CD14-positive monocyte (primary cell): ENCODE measurements around the gene RAP2A. TPM values are rescaled to one million over a fixed set of nuclear protein-coding genes. Genes with fewer than 3 reads are reported as not detected.

Source experiments
- DNase-seq, 3 donors: peaks; one replicate each; pipeline ENCODE4 v3.0.0-alpha.2; 2011 to 2022
- H2AFZ ChIP-seq: 2 replicates; pipeline ENCODE4 v1.6.0; 2012; ENCODE audit warnings: mild to moderate bottlenecking, low read depth, low read length, inconsistent platforms; ENCODE audit not compliant: insufficient read depth, poor library complexity, severe bottlenecking
- H3K27ac ChIP-seq, 2 donors: 1 replicate in 1 of 2; 2 replicates in 1 of 2; pipeline ENCODE4 v1.5.1; 2012 to 2013; ENCODE audit warnings: low read length in 2 of 2, control low read depth in 1 of 2, inconsistent platforms in 1 of 2, low read depth in 1 of 2, mild to moderate bottlenecking in 1 of 2
- H3K27me3 ChIP-seq, 2 donors: one replicate each; pipeline versions ENCODE4 v1.6.0 to v1.6.1; 2011 to 2013; ENCODE audit warnings: low read length in 2 of 2; ENCODE audit not compliant: control insufficient read depth in 2 of 2, insufficient read depth in 2 of 2
- H3K36me3 ChIP-seq, 2 donors: replicated peaks in 1 of 2; 1 replicate in 1 of 2; 2 replicates in 1 of 2; pipeline versions ENCODE4 v1.5.1 to v1.6.1; 2012 to 2013; ENCODE audit warnings: low read length in 2 of 2, control low read depth in 1 of 2, inconsistent platforms in 1 of 2, mild to moderate bottlenecking in 1 of 2; ENCODE audit not compliant: insufficient read depth in 2 of 2, control insufficient read depth in 1 of 2
- H3K4me1 ChIP-seq, 2 donors: 1 replicate in 1 of 2; 2 replicates in 1 of 2; pipeline versions ENCODE4 v1.5.1 to v1.6.1; 2012 to 2013; ENCODE audit warnings: low read length in 2 of 2, control low read depth in 1 of 2, inconsistent platforms in 1 of 2, mild to moderate bottlenecking in 1 of 2, moderate library complexity in 1 of 2; ENCODE audit not compliant: insufficient read depth in 2 of 2, control insufficient read depth in 1 of 2
- H3K4me2 ChIP-seq: replicated peaks from 2 replicates; pipeline ENCODE3; 2012; ENCODE audit warnings: low read length, moderate library complexity, mild to moderate bottlenecking; ENCODE audit not compliant: poor library complexity, severe bottlenecking; ENCODE audit errors: extremely low read depth
- H3K4me3 ChIP-seq, 3 experiments: fragments of 200-600 bp in 1 of 3; sonication (generic) in 1 of 3; replicated peaks in 1 of 3; 1 replicate in 2 of 3; 2 replicates in 1 of 3; pipeline ENCODE4 v1.5.1; 2011 to 2013; ENCODE audit warnings: low read length in 3 of 3, mild to moderate bottlenecking in 3 of 3, control low read depth in 2 of 3, low read depth in 2 of 3, inconsistent platforms in 1 of 3, moderate library complexity in 1 of 3
- H3K79me2 ChIP-seq: 2 replicates; pipeline ENCODE4 v1.6.0; 2012; ENCODE audit warnings: mild to moderate bottlenecking, control low read depth, inconsistent platforms, low read length, moderate library complexity; ENCODE audit not compliant: insufficient read depth
- H3K9ac ChIP-seq: 2 replicates; pipeline ENCODE4 v1.6.0; 2017; ENCODE audit warnings: low read length, mild to moderate bottlenecking; ENCODE audit not compliant: insufficient read depth, poor library complexity, severe bottlenecking
- H3K9me3 ChIP-seq, 2 donors: replicated peaks in 1 of 2; 1 replicate in 1 of 2; 2 replicates in 1 of 2; pipeline versions ENCODE4 v1.5.1 to v1.6.1; 2012 to 2013; ENCODE audit warnings: low read length in 2 of 2, control low read depth in 1 of 2; ENCODE audit not compliant: control insufficient read depth in 1 of 2, insufficient read depth in 1 of 2
- H4K20me1 ChIP-seq: 2 replicates; pipeline ENCODE4 v1.6.0; 2012; ENCODE audit warnings: mild to moderate bottlenecking, low read length, control low read depth, moderate library complexity; ENCODE audit not compliant: insufficient read depth
- H3K27ac Mint-ChIP-seq, 7 donors: one replicate each; pipeline ENCODE4 v1.8.0; 2020; ENCODE audit warnings: mild to moderate bottlenecking in 7 of 7, mixed read lengths in 7 of 7, moderate library complexity in 6 of 7, inconsistent platforms in 2 of 7
- H3K27me3 Mint-ChIP-seq, 3 donors: one replicate each; pipeline ENCODE4 v1.8.0; 2021 to 2022; ENCODE audit warnings: low read depth in 3 of 3, mild to moderate bottlenecking in 3 of 3, mixed read lengths in 3 of 3, moderate library complexity in 3 of 3, inconsistent platforms in 1 of 3
- H3K36me3 Mint-ChIP-seq, 2 donors: one replicate each; pipeline ENCODE4 v1.8.0; 2020; ENCODE audit warnings: mixed read lengths in 2 of 2, inconsistent platforms in 1 of 2, mild to moderate bottlenecking in 1 of 2
- H3K4me1 Mint-ChIP-seq: one replicate; pipeline ENCODE4 v1.8.0; 2020; ENCODE audit warnings: mild to moderate bottlenecking, mixed read lengths
- H3K4me3 Mint-ChIP-seq, 2 donors: one replicate each; pipeline ENCODE4 v1.8.0; 2020; ENCODE audit warnings: mild to moderate bottlenecking in 2 of 2, mixed read lengths in 2 of 2, moderate library complexity in 1 of 2
- H3K9me3 Mint-ChIP-seq, 7 donors: one replicate each; pipeline ENCODE4 v1.8.0; 2020 to 2022; ENCODE audit warnings: mixed read lengths in 7 of 7, mild to moderate bottlenecking in 6 of 7, moderate library complexity in 6 of 7, inconsistent platforms in 2 of 7
- WGBS: methylation state at CpG from one replicate; pipeline ENCODE4 v1.1.5; 2013; ENCODE audit warnings: missing lambda C conversion rate; ENCODE audit not compliant: insufficient coverage; 5-methylcytosine and 5-hydroxymethylcytosine counted together
- intact Hi-C, 2 donors: fragments of 100-400 bp; cut with micrococcal nuclease; formaldehyde crosslinking; loops; one replicate each; pipeline versions ENCODE4 v1.15.0 to v1.15.1; 2023
- polyA plus RNA-seq, 3 donors: library from polyadenylated mRNA; depleted of rRNA in 1 of 3; unstranded in 2 of 3; stranded (reverse) in 1 of 3; fragments of 300-500 nt in 2 of 3; fragments of >200 nt in 1 of 3; fragmentation: Illumina TruSeq in 2 of 3; gene quantifications; 1 replicate in 2 of 3; 2 replicates in 1 of 3; pipeline ENCODE4 v1.2.3, GENCODE V29; 2012 to 2021
- TF ChIP-seq, protein P1 (sequence below): fragments of 200-600 bp; IDR thresholded peaks from one replicate; pipeline ENCODE4 v1.8.0; 2022; ENCODE audit warnings: antibody characterized with exemption, mild to moderate bottlenecking

Gene RAP2A
- polyA plus RNA-seq, 3 donors: 2.3 to 5.3 (median 4.5) TPM

DNA sequence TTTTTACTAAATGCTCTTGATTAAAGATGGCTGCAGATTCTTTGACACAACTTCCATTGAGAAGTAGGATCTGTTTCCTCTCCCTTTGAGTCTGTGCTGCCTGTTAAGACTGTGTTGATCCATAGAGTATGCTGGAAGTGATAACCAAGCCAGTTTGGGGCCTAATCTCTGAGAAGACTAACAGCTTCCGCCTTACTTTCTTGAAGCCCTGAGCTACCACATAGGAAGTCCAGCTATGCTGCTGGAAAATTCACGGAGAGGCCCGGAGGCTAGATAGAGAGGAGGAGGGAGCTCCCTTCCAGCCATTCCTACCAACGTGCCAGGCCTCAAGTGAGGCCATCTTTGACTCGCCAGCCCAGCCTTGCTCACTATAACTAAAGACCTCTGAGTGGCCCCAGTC, 12.5 kb downstream of the RAP2A start:
- H3K4me1 Mint-ChIP-seq: peaks cover 1% of the 10 kb centered on the region
- TF ChIP-seq, protein P1, sequence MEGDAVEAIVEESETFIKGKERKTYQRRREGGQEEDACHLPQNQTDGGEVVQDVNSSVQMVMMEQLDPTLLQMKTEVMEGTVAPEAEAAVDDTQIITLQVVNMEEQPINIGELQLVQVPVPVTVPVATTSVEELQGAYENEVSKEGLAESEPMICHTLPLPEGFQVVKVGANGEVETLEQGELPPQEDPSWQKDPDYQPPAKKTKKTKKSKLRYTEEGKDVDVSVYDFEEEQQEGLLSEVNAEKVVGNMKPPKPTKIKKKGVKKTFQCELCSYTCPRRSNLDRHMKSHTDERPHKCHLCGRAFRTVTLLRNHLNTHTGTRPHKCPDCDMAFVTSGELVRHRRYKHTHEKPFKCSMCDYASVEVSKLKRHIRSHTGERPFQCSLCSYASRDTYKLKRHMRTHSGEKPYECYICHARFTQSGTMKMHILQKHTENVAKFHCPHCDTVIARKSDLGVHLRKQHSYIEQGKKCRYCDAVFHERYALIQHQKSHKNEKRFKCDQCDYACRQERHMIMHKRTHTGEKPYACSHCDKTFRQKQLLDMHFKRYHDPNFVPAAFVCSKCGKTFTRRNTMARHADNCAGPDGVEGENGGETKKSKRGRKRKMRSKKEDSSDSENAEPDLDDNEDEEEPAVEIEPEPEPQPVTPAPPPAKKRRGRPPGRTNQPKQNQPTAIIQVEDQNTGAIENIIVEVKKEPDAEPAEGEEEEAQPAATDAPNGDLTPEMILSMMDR: no peak
- Histone ChIP-seq H3K4me2 (no peak overlapping the region), H3K79me2 (no peaks in the 10 kb centered on the region), H3K36me3 (peaks cover 4 to 9% of the 10 kb centered on the region in 2 donors), H3K4me1 (no peaks in the 10 kb centered on the region), H3K9ac (no peak overlapping the region), H3K4me3 (no peak overlapping the region), H2AFZ (no peak overlapping the region), H3K9me3 (no peaks in the 10 kb centered on the region), H3K27ac (no peak overlapping the region), H4K20me1 (peaks cover 9% of the 10 kb centered on the region), H3K27me3 (no peaks in the 10 kb centered on the region)
- intact Hi-C loops: no loop called here
- H3K27me3 Mint-ChIP-seq: peaks cover 0 to 2% (median 0%) of the 10 kb centered on the region in 3 donors
- H3K9me3 Mint-ChIP-seq: peaks cover 0 to 3% (median 0%) of the 10 kb centered on the region in 7 donors
- H3K4me3 Mint-ChIP-seq: no peak overlapping the region
- 92% methylated on average over 2 of the region's 5 CpGs for WGBS
- DNase-seq: no peak
- peak overlapping the region in 1 of 7 donors; percentile 53 for H3K27ac Mint-ChIP-seq
- peaks cover 19 to 23% of the 10 kb centered on the region in 2 donors for H3K36me3 Mint-ChIP-seq

DNA sequence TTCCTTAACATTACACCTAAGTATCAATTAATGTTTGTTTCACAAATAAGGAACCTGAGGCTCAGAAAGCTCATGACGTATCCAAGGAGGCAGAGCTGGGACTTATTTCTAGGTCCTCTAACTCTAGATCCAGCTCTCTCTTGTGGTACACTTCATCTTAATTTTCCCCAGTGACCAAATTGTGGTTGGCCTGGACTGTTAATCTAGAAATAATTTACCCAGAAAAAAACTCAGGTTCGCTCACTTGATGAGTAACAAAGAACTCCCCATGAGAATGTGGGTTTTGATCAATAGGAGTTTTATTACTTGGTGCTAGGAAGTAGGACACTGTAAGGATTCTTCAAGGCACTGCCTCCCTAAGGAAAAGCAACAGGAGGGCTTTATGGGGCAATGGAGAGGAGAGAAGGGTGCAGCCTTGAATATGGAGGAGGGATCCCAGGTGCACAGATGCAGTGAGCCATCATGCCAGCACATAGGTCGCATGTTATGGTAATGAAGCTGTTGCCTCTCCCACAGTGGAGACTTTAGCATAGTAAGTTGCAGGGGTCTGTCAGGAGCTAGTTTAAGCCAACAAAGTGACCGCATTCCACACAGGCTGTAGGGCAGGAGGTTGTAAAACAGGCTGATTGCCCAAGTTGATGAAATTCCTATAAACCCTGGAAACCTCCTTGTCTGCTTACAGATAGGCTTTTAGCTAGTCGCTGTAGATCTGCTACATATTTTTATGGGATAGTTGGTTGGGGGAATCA, 14.7 kb downstream of the RAP2A start:
- peaks cover 1% of the 10 kb centered on the region for H3K4me1 Mint-ChIP-seq
- no peak overlapping the region for H3K27ac Mint-ChIP-seq
- H3K4me3 Mint-ChIP-seq: no peak overlapping the region

More for the DNA sequence above, 14.7 kb downstream of the RAP2A start:
- Histone ChIP-seq H3K9me3 (no peaks in the 10 kb centered on the region), H3K27me3 (no peaks in the 10 kb centered on the region), H3K9ac (no peak overlapping the region), H3K4me1 (no peaks in the 10 kb centered on the region), H3K36me3 (peaks cover 5 to 9% of the 10 kb centered on the region in 2 donors), H3K79me2 (no peaks in the 10 kb centered on the region), H2AFZ (no peak overlapping the region), H3K4me2 (no peak overlapping the region), H3K27ac (no peak overlapping the region), H4K20me1 (peaks cover 9% of the 10 kb centered on the region), H3K4me3 (no peak overlapping the region)
- intact Hi-C loops: no loop called here
- Mint-ChIP-seq H3K36me3 (peaks cover 20 to 30% of the 10 kb centered on the region in 2 donors), H3K27me3 (peaks cover 0 to 3% (median 2%) of the 10 kb centered on the region in 3 donors), H3K9me3 (peaks cover 0 to 7% (median 3%) of the 10 kb centered on the region in 7 donors)
- WGBS: 75% methylated on average over 1 of the region's 5 CpGs
- DNase-seq: no peak
- TF ChIP-seq, protein P1: no peak
